ENCODE results near the gene FZD10. TPM values are rescaled to one million over a fixed set of nuclear protein-coding genes. Genes with fewer than 3 reads are reported as not detected.

The FZD10 gene
- total and polyA plus RNA-seq, 3 donors from 2014 or later: 0.62 to 0.90 (median 0.79) TPM

DNA sequence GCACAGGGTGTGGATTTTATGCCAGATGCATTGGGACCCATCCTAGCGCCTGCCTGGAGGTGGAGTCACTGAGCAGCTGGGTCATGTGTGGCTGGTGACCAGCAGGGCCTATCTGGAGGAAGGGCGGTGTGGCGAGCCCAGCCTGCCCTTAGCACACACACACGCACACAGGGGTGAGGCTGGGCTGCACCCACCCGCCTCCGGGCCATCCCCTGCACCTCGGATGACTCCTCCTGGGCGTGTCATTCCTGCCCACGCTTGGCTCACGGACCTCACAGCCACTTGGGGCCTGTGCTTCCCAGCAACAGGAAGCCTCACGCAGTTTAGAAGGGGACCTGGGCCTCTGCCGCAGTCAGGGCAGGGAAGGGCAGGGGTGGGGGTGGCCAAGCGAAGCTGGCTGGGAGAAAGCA lies 36.2 kb upstream of the FZD10 start:
- no peaks in the 10 kb centered on the region for H3K36me3 ChIP-seq (ENCODE audit: low read depth, missing control alignments)
- no peaks in the 10 kb centered on the region for H3K9me3 ChIP-seq
- H3K4me3 ChIP-seq: no peak overlapping the region
- 73 to 82% methylated on average over 3 to 13 of the region's 13 CpGs for WGBS, 2 donors
- TF ChIP-seq POLR2A (IDR thresholded peaks at IDR 0.05): no peak
- no peak for TF ChIP-seq CTCF (IDR thresholded peaks at IDR 0.05)
- no peak overlapping the region for H3K27ac ChIP-seq
- intact Hi-C loops (cut with DNase I; ENCODE audit: low total_unique reads): no loop called here
- peaks cover 12% of the 10 kb centered on the region for H3K4me1 ChIP-seq
- DNase-seq: no peak
- no peaks in the 10 kb centered on the region for H3K27me3 ChIP-seq

DNA sequence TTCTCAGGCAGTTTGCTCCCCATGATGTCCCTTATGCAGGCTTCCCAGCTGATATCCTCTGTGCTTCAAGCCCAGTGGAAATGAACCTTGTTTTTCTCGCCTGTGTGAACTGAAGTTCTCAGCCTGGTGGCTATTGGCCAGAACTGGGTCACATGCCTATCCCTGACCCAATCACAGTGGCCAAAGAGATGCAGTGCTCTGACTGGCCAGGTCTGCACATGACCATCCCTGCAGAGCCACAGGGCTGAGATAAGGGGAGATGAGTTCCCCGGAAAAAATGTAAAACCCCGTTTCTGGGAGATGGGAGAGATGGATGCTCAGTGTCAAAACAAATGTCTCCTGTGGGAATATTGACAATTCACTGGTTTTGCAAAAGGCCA lies 34.7 kb upstream of the FZD10 start:
- Histone ChIP-seq H3K9me3 (no peaks in the 10 kb centered on the region), H3K4me3 (peak overlapping the region in 1 of 2 donors; percentile 17), H3K27ac (no peak overlapping the region), H3K27me3 (no peaks in the 10 kb centered on the region), H3K36me3 (ENCODE audit: low read depth, missing control alignments) (no peaks in the 10 kb centered on the region), H3K4me1 (peaks cover 12% of the 10 kb centered on the region)
- intact Hi-C loops (cut with DNase I; ENCODE audit: low total_unique reads): no loop called here
- WGBS, 2 donors: 15 to 30% methylated on average over 3 of the region's 3 CpGs
- DNase-seq: peak; percentile 78
- TF ChIP-seq POLR2A (IDR thresholded peaks at IDR 0.05) (no peak), CTCF (IDR thresholded peaks at IDR 0.05) (no peak)

DNA sequence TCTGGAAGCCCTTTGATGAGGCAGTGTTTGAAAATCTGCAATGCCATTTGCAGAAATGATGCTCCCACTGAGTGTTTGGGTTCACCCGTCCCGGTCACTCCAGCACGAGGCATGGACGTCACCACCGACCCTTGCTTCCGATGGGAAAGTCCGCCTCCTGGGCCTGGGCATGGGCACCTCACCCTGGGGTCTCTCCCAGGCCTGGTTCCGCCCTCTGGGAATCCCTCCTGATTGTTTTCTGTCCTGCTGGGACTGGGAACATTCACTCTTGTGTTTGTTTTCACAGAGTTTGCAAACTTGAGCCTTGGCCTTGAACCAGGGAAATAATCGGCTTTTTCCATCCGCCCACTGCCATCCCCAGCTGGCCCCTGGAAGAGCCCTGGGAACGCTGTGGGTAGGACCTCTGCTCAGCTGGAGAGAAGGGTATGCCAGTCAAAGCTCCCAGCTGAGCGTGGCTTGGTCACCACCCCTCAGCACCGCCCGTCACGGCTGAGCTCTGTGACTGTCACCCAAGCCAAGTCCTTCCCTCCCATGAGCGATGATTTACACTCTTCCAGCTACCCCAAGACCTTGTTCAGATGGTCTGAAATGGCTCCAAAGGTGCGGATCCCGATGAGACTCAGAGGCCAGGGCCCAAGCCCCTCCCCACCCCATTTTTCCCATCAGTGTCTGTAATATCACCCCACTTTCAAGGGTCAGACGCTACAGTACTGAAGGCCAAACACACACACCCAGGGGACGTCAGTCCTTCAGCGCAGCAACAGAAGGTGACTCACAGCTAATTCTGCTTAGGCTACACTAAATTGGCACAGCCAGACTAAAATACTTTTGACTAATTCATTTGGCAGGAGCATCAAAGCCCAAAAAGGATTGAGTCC lies 34.1 kb upstream of the FZD10 start:
- intact Hi-C loops (cut with DNase I; ENCODE audit: low total_unique reads): no loop called here
- H3K36me3 ChIP-seq (ENCODE audit: low read depth, missing control alignments): no peaks in the 10 kb centered on the region
- H3K27ac ChIP-seq: peak overlapping the region; percentile 55 to 61
- TF ChIP-seq CTCF (IDR thresholded peaks at IDR 0.05) (no peak), POLR2A (IDR thresholded peaks at IDR 0.05) (no peak)
- peak; percentile 37 for DNase-seq
- 37 to 44% methylated on average over 19 to 21 of the region's 21 CpGs for WGBS, 2 donors
- H3K27me3 ChIP-seq: no peaks in the 10 kb centered on the region
- H3K9me3 ChIP-seq: no peaks in the 10 kb centered on the region
- no peak overlapping the region for H3K4me3 ChIP-seq
- H3K4me1 ChIP-seq: peaks cover 12% of the 10 kb centered on the region

GRCh38 chr12:130128790-130129735 lies 33.2 kb upstream of the FZD10 start:
- Histone ChIP-seq H3K27me3 (no peaks in the 10 kb centered on the region), H3K4me3 (no peak overlapping the region), H3K36me3 (ENCODE audit: low read depth, missing control alignments) (no peaks in the 10 kb centered on the region), H3K9me3 (no peaks in the 10 kb centered on the region), H3K27ac (peak overlapping the region in 1 of 2 donors; percentile 61), H3K4me1 (peaks cover 12% of the 10 kb centered on the region)
- intact Hi-C loops (cut with DNase I; ENCODE audit: low total_unique reads): no loop called here
- no peak for DNase-seq
- TF ChIP-seq CTCF (IDR thresholded peaks at IDR 0.05) (no peak), POLR2A (IDR thresholded peaks at IDR 0.05) (no peak)
- 81 to 91% methylated on average over 15 of the region's 15 CpGs for WGBS, 2 donors

All from testis (tissue), 3 donors.